OCI-M2 (cell line): ENCODE results near the gene BDKRB1.

ENCODE experiments used
- DNase-seq: peaks from one replicate; lab custom pipeline; 2025; ENCODE audit not compliant: unreplicated experiment; lab: John Stamatoyannopoulos, UW

Gene BDKRB1

GRCh38 chr14:96260341-96260821, 4.4 kb downstream of the BDKRB1 start:
- no peak for DNase-seq

DNA sequence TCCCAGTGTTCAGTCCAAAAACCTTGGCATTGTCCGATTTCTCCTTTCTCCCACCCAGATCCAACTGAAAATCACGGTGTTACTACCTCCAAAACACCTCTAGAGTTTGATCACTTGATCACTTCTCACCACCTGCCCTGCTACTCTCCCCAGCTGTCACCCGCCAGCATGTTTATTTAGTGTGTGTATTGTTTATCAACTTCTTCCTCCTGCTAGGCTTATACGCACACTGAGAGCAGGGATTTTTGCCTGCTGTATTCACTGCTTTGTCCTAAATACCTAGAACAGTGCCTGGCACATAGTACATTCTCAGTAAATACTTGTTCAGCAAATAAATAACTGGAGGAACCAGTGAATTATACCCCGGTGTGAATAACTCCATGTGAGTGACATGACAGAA, 5.0 kb downstream of the BDKRB1 start:
- DNase-seq, result no peak

DNA sequence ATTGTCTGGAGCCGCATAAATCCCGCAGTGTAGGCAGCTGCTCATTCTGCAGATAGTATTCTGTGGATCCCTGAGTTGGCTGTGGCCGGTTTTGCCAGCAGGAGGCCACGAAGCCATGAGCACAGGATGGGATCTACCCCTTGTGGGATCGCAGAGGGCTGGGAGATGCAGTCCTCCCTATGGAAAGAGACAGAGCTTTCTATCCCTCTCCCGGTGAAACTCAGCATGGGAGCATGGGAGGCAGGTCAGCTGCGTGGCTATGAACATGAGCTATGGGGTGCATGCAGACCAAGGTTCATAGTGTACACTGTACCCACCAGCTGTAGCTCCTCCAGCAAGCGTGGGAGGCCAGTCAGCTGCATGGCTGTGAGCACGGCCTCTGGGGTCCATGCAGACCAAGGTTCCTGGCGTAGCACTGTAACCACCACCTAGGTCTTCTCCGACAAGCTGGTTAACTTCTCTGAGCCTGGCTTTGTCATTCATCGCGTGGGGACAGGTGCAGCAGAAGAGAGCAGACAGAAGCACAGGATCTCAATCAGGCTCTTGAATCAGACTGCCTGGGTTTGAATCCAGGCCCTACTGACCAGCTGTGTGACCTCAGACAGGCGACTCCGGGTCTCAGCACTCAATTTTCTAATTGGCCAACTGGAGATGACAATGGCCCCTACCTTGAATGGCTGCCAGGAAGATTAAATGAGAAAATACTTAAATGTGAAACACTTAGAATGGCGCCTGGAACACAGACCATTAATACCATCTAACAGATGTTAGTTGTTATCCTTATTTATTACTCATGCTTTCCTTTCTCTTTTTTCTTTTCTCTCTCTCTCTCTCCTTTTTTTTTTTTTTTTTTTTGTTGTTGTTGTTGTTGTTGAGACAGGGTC, 6.0 kb downstream of the BDKRB1 start:
- DNase-seq, result no peak

- no peak for DNase-seq
Observed at GRCh38 chr14:96263347-96264199, 7.6 kb downstream of the BDKRB1 start.

DNA sequence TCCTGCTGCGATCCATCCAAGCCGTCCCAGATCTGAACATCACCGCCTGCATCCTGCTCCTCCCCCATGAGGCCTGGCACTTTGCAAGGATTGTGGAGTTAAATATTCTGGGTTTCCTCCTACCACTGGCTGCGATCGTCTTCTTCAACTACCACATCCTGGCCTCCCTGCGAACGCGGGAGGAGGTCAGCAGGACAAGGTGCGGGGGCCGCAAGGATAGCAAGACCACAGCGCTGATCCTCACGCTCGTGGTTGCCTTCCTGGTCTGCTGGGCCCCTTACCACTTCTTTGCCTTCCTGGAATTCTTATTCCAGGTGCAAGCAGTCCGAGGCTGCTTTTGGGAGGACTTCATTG, 8.2 kb downstream of the BDKRB1 start:
- DNase-seq, result no peak

DNA sequence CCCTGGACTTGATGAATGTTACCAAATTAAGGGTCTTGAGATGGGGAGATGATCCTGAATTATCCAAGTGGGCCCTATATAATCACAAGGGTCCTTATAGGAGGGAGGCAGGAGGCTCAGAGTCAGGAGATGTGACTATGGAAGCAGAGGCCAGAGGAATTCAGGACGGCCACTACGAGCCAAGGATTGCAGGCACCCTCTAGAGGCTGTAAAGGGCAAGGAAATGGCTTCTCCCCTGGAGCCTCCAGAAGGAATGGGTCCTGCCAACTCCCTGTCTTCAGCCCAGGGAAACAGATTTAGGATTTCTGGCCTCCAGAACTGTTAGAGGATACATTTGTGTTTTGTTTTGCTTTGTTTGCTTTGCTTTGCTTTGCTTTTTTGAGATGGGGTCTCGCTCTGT, 8.8 kb downstream of the BDKRB1 start:
- no peak for DNase-seq

- no peak for DNase-seq
Observed at GRCh38 chr14:96265383-96266095, 9.5 kb downstream of the BDKRB1 start.

DNA sequence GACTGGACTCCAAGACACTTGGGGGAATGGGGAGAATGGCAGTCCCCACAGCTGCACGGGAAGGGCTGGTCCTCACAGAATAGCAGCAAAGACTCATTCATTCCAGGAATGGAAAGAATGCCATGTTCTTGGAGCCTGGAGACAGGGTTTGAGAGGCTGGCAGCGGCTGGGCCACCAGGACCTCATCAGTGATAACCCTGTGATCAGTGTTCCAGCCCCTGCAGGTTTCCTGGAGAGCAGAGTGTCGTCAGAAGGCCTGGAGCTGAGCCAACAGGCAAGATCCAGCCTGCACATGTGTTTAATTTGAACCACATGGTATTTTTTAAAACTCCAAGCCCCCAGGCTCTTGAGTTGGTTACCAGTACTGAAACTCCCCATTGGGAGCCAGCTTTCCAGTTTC, 11.3 kb downstream of the BDKRB1 start:
- no peak for DNase-seq

DNA sequence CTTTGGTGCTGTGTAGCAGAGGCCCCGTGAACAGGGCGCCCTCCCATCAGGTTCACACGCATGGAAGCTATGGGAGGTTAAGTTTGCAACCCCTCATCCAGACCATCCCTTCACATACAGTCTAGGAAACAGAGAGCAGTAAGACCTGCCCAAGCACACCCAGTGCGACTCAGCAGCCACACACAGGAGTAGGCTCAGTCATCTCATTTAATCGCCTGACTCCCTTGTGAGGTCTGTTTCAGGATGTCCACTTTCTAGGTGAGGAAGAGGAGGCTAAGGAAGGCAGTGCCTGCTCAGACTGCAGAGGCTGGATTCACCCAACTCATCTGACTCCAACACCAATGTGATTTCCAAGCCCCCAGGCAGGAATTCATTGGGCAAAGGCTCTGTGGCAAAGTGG, 11.9 kb downstream of the BDKRB1 start:
- no peak for DNase-seq

GRCh38 chr14:96268431-96269358, 12.7 kb downstream of the BDKRB1 start:
- no peak for DNase-seq

GRCh38 chr14:96269359-96269710, 13.3 kb downstream of the BDKRB1 start:
- no peak for DNase-seq

DNA sequence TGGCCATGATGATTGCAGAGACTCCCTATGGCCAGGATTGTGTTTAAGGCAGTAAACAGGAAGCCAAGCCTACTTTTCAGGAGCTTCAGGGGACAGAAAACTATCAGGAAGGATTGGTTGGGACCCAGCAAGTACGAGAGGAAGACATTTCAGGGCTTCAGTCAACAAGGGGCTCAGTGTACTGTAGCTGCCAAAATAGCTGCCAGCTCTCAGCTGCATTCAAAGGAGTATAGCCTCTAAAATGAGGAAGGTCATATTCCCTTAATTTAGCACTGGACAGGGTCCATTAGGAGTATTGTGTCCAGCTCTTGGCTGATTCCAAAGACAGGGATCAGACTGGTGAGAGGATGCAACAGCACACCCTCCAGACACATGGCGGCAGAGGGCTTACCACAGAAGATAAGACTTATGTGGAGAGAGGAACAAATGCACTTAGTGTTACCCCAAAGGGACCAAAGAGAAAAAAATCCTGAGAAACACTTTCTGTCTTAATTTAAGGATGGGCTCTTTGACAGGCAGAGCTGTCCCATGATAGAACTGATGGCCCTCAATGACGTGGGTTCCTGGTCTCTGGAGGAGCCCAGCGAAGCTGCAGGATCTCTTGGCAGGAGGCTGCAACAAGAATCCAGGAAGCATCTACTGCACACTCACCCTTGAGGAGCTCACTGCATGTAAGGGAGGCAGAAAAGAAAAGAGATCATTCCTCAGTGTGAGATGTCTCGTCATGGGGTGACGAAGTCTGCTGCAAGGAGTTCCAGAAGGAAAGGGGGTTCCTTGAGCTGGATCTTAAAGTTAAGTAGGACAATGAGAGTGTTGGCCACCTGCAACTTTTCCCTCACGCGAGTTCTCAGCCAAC, 14.8 kb downstream of the BDKRB1 start:
- no peak for DNase-seq

GRCh38 chr14:96271421-96271762, 15.4 kb downstream of the BDKRB1 start:
- no peak for DNase-seq

- no peak for DNase-seq
Observed at GRCh38 chr14:96272777-96273473, 16.9 kb downstream of the BDKRB1 start.

- no peak for DNase-seq
Observed at GRCh38 chr14:96273629-96274028, 17.6 kb downstream of the BDKRB1 start.

GRCh38 chr14:96274122-96274521, 18.1 kb downstream of the BDKRB1 start:
- no peak for DNase-seq

DNA sequence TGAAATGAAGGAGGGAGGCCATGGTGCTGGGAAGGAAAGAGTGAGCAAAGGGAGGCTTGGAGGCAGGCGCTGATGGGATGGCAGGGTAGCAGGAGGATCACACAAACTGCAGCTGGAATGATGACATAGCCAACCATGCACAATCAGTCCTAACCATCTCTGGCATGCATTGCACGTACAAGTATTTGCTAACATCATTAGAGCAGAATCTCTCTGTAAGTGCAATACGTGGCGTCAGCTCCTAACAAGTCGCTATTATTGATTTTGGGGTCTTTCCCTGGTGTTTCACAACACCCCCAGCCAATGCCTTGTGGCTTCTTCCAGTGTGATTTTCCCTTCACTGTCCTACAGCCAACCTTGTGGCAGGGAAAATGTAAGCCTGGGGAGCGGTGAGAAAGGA, 18.5 kb downstream of the BDKRB1 start:
- no peak for DNase-seq

DNA sequence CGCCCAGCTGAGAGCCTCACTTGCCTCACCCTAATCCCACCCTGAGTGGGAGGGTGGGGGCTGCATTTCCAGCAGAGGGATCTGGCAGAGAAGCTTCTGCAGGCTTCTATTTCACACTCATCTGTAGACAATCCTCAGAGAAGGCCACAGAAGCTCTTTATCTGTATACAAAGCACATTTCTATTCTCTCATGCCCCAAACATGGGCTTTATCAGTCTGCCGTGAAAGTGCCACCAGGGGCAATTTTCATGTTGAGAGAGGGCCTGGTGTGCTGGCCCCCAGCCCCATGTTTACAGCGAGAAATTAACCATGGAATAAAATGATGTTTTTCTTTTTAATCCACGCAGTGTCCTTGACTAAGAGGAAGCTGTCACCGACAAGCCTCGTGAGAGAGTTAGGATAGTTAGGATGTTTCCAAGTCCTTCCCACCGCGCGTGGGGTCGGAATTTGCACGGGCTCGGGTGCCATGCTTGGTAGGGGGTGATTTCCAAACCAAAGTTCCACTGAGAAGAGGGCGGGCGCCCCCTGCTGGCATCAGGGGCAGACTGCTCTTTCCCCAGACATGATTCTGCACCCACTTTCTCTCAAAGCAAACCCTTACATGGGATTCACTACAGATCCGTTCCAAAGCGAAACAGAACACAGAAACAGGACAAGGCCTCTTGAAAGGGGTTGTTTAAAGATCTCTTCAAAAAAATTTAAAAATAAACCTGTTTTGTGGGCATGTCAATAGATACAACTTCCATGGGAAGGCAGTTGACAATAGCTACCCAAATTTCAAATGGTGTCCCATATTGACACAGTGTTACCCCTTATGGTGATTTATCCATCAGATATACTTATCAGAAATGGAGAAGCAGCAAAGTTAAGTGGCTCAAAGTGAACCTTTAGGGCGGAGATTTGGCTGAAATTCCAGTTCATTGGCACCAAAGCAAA, 19.4 kb downstream of the BDKRB1 start:
- DNase-seq, result no peak
